WTC11 (cell line): ENCODE data around the gene MYMX. TPM values are rescaled to one million over a fixed set of nuclear protein-coding genes. Genes with fewer than 3 reads are reported as not detected.

ENCODE experiments used
- ATAC-seq: fragments of 200-7000 bp; cut with Tn5 transposase; 2 replicates; pipeline ENCODE4 v1.10.0; 2021; ENCODE audit warnings: mild to moderate bottlenecking, moderate library complexity
- CTCF ChIA-PET: fragments of 300-600 bp; sonication (Branson Sonifier 250); formaldehyde crosslinking; loops from one replicate; lab custom pipeline; 2021; ENCODE audit warnings: antibody characterized with exemption; lab: Charles Lee
- POLR2A ChIA-PET: fragments of 350-600 bp; sonication (Branson Sonifier 250); formaldehyde crosslinking; loops from one replicate; lab custom pipeline; 2021; ENCODE audit warnings: antibody characterized with exemption; lab: Charles Lee
- DNase-seq: peaks from one replicate; pipeline ENCODE4 v3.0.0; 2021; ENCODE audit warnings: low spot score
- H3K27ac Mint-ChIP-seq: 2 replicates; pipeline ENCODE4 v1.8.0; 2021; ENCODE audit warnings: mixed read lengths
- H3K27me3 Mint-ChIP-seq: 2 replicates; pipeline ENCODE4 v1.8.0; 2021; ENCODE audit warnings: low read depth, mild to moderate bottlenecking, moderate library complexity, mixed read lengths
- H3K36me3 Mint-ChIP-seq: 2 replicates; pipeline ENCODE4 v1.8.0; 2021; ENCODE audit warnings: mixed read lengths
- H3K4me1 Mint-ChIP-seq: 2 replicates; pipeline ENCODE4 v1.8.0; 2022; ENCODE audit warnings: mixed read lengths
- H3K4me3 Mint-ChIP-seq: 2 replicates; pipeline ENCODE4 v1.8.0; 2021; ENCODE audit warnings: mild to moderate bottlenecking, moderate library complexity, mixed read lengths
- H3K9me3 Mint-ChIP-seq: 2 replicates; pipeline ENCODE4 v1.8.0; 2021; ENCODE audit warnings: mixed read lengths
- ATF1 ChIP-seq: sonication (generic); formaldehyde crosslinking; IDR thresholded peaks from 2 replicates; pipeline ENCODE4 v1.8.1; 2023; ENCODE audit warnings: mild to moderate bottlenecking, moderate library complexity, missing genetic modification reagents
- ATF6 ChIP-seq: sonication (generic); formaldehyde crosslinking; IDR thresholded peaks from 2 replicates; pipeline ENCODE4 v1.8.1; 2023; ENCODE audit warnings: mild to moderate bottlenecking, missing genetic modification reagents
- CBFB ChIP-seq: sonication (generic); formaldehyde crosslinking; IDR thresholded peaks from 2 replicates; pipeline ENCODE4 v1.8.1; 2022; ENCODE audit warnings: mild to moderate bottlenecking, low read depth, missing genetic modification reagents
- CREB1 ChIP-seq: sonication (generic); formaldehyde crosslinking; IDR thresholded peaks from 2 replicates; pipeline ENCODE4 v1.8.0; 2023; ENCODE audit warnings: mild to moderate bottlenecking, missing genetic modification reagents
- IRF1 ChIP-seq: sonication (generic); formaldehyde crosslinking; IDR thresholded peaks from 2 replicates; pipeline ENCODE4 v1.8.0; 2023; ENCODE audit warnings: missing genetic modification reagents
- JAZF1 ChIP-seq: fragments of 250-450 bp; sonication (Bioruptor Pico); IDR thresholded peaks from 2 replicates; pipeline ENCODE4 v1.9.0; 2021; ENCODE audit warnings: moderate library complexity, mild to moderate bottlenecking, inconsistent platforms
- JUN ChIP-seq: sonication (generic); formaldehyde crosslinking; IDR thresholded peaks from 2 replicates; pipeline ENCODE4 v1.8.0; 2023; ENCODE audit warnings: mild to moderate bottlenecking, missing genetic modification reagents
- MXD4 ChIP-seq: fragments of 250-450 bp; sonication (Bioruptor Pico); IDR thresholded peaks from 2 replicates; pipeline ENCODE4 v1.8.0; 2021; ENCODE audit warnings: mild to moderate bottlenecking, moderate library complexity, borderline replicate concordance
- NFE2L1 ChIP-seq: sonication (generic); formaldehyde crosslinking; IDR thresholded peaks from 2 replicates; pipeline ENCODE4 v1.8.1; 2023; ENCODE audit warnings: missing genetic modification reagents
- NFYB ChIP-seq: sonication (generic); formaldehyde crosslinking; conservative IDR thresholded peaks from 2 replicates; pipeline ENCODE4 v1.8.0; 2022; ENCODE audit warnings: low read depth, missing genetic modification reagents
- OVOL2 ChIP-seq: fragments of 250-450 bp; sonication (Bioruptor Pico); IDR thresholded peaks from 2 replicates; pipeline ENCODE4 v1.9.0; 2021; ENCODE audit warnings: mild to moderate bottlenecking, borderline replicate concordance
- RORB ChIP-seq: fragments of 250-450 bp; sonication (Bioruptor Pico); IDR thresholded peaks from 2 replicates; pipeline ENCODE4 v1.9.0; 2021; ENCODE audit warnings: mild to moderate bottlenecking
- TEAD1 ChIP-seq: sonication (generic); formaldehyde crosslinking; IDR thresholded peaks from 2 replicates; pipeline ENCODE4 v1.8.0; 2022; ENCODE audit warnings: mild to moderate bottlenecking, missing genetic modification reagents
- TEAD4 ChIP-seq: sonication (generic); formaldehyde crosslinking; IDR thresholded peaks from 2 replicates; pipeline ENCODE4 v1.8.0; 2022; ENCODE audit warnings: mild to moderate bottlenecking, missing genetic modification reagents
- ZBTB43 ChIP-seq: sonication (generic); formaldehyde crosslinking; IDR thresholded peaks from 2 replicates; pipeline ENCODE4 v1.8.1; 2023; ENCODE audit warnings: mild to moderate bottlenecking, missing genetic modification reagents
- ZNF232 ChIP-seq: sonication (generic); formaldehyde crosslinking; IDR thresholded peaks from 2 replicates; pipeline ENCODE4 v1.8.0; 2022; ENCODE audit warnings: mild to moderate bottlenecking, missing genetic modification reagents
- ZNF396 ChIP-seq: fragments of 250-450 bp; sonication (Bioruptor Pico); IDR thresholded peaks from 2 replicates; pipeline ENCODE4 v1.8.0; 2021; ENCODE audit warnings: mild to moderate bottlenecking, moderate library complexity, borderline replicate concordance
- ZNF512 ChIP-seq: sonication (generic); formaldehyde crosslinking; IDR thresholded peaks from 2 replicates; pipeline ENCODE4 v1.8.1; 2022; ENCODE audit warnings: missing genetic modification reagents, borderline replicate concordance
- total RNA-seq: library from RNA; stranded (reverse); gene quantifications from 3 replicates; pipeline ENCODE4 v1.2.3, GENCODE V29; 2021
- TF ChIP-seq, protein P1 (sequence below): sonication (generic); formaldehyde crosslinking; IDR thresholded peaks from 2 replicates; pipeline ENCODE4 v1.8.0; 2022; ENCODE audit warnings: mild to moderate bottlenecking, missing genetic modification reagents
- TF ChIP-seq, protein P2 (sequence below): sonication (generic); formaldehyde crosslinking; IDR thresholded peaks from 2 replicates; pipeline ENCODE4 v1.8.1; 2023; ENCODE audit warnings: mild to moderate bottlenecking, missing genetic modification reagents, borderline replicate concordance
- TF ChIP-seq, protein P3 (sequence below): sonication (generic); formaldehyde crosslinking; conservative IDR thresholded peaks from 2 replicates; pipeline ENCODE4 v1.8.1; 2023; ENCODE audit warnings: mild to moderate bottlenecking, low read depth, missing genetic modification reagents, moderate library complexity

MYMX gene
- total RNA-seq, 1 experiment from 2014 or later: 3.9 TPM

DNA sequence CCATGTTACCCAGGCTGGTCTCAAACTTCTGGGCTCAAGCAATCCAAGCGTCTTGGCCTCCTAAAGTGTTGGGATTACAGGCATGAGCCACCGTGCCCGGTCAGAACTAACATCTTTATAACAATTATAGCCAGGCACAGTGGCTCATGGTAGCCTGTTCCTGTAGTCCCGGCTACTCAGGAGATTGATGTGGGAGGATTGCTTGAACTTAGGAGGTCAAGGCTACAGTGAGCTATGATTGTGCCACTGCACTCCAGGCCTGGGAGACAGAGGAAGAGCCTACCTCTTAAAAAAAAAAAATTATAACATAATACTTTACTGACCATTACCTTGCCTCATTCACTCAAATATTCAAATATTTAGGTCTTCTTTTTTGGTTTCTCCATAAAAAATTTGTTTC lies 16.8 kb upstream of the MYMX start (continued):
- no peak for TF ChIP-seq NFE2L1 (CRISPR knock-in tag)
- no peak for TF ChIP-seq CBFB (CRISPR knock-in tag)

DNA sequence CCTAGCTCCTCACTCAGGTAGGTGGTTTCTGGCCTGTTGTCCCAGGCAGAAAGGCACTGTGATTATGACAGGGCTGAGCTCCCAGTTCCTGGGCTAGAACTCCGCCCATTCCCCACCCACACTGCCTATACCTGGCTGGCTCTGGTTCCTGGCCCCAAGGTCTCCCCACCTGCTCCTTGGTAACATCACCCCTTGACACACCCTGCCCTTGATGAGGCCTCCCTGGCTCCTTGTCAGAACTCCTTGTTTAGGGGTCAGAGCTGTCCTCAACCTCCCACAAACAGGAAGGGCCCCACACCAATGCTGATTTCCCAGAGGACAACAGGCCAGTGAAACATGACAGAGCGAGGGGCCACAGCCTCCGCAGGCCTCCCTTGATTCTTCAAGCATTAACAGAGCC lies 15.5 kb upstream of the MYMX start:
- ChIA-PET CTCF (interaction anchor here (0.6 to 3.5 kb wide), 9 partner anchors 9 to 122 kb away, joined by 3 to 28 read pairs (median 5); no protein-coding TSS in a partner anchor), POLR2A (interaction anchor here (0.6 to 1.3 kb wide), 4 partner anchors 18 to 45 kb away, joined by 3 to 5 read pairs (median 4); partner anchors contain the start of genes HSP90AB1 and SLC29A1)
- Mint-ChIP-seq H3K36me3 (no peaks in the 10 kb centered on the region), H3K27ac (peak overlapping the region; percentile 87), H3K27me3 (no peaks in the 10 kb centered on the region; the same call in 1 of the 2 replicates), H3K4me3 (no peak overlapping the region), H3K4me1 (peaks cover 47% of the 10 kb centered on the region), H3K9me3 (no peaks in the 10 kb centered on the region)
- DNase-seq (no peak), ATAC-seq (peak; percentile 41)
- TF ChIP-seq TEAD4 (CRISPR knock-in tag): no peak
- no peak for TF ChIP-seq NFYB (CRISPR knock-in tag)
- TF ChIP-seq ATF1 (CRISPR knock-in tag): no peak
- TF ChIP-seq JAZF1 (CRISPR knock-in tag): no peak
- TF ChIP-seq TEAD1: no peak
- no peak for TF ChIP-seq MXD4 (CRISPR knock-in tag)
- no peak for TF ChIP-seq OVOL2 (CRISPR knock-in tag)
- TF ChIP-seq, protein P1, sequence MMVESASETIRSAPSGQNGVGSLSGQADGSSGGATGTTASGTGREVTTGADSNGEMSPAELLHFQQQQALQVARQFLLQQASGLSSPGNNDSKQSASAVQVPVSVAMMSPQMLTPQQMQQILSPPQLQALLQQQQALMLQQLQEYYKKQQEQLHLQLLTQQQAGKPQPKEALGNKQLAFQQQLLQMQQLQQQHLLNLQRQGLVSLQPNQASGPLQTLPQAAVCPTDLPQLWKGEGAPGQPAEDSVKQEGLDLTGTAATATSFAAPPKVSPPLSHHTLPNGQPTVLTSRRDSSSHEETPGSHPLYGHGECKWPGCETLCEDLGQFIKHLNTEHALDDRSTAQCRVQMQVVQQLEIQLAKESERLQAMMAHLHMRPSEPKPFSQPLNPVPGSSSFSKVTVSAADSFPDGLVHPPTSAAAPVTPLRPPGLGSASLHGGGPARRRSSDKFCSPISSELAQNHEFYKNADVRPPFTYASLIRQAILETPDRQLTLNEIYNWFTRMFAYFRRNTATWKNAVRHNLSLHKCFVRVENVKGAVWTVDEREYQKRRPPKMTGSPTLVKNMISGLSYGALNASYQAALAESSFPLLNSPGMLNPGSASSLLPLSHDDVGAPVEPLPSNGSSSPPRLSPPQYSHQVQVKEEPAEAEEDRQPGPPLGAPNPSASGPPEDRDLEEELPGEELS: no peak
- TF ChIP-seq ZBTB43 (CRISPR knock-in tag): no peak
- TF ChIP-seq RORB: no peak
- TF ChIP-seq ATF6 (CRISPR knock-in tag): no peak
- TF ChIP-seq ZNF232 (CRISPR knock-in tag): no peak
- TF ChIP-seq CREB1 (CRISPR knock-in tag): no peak
- TF ChIP-seq, protein P2, sequence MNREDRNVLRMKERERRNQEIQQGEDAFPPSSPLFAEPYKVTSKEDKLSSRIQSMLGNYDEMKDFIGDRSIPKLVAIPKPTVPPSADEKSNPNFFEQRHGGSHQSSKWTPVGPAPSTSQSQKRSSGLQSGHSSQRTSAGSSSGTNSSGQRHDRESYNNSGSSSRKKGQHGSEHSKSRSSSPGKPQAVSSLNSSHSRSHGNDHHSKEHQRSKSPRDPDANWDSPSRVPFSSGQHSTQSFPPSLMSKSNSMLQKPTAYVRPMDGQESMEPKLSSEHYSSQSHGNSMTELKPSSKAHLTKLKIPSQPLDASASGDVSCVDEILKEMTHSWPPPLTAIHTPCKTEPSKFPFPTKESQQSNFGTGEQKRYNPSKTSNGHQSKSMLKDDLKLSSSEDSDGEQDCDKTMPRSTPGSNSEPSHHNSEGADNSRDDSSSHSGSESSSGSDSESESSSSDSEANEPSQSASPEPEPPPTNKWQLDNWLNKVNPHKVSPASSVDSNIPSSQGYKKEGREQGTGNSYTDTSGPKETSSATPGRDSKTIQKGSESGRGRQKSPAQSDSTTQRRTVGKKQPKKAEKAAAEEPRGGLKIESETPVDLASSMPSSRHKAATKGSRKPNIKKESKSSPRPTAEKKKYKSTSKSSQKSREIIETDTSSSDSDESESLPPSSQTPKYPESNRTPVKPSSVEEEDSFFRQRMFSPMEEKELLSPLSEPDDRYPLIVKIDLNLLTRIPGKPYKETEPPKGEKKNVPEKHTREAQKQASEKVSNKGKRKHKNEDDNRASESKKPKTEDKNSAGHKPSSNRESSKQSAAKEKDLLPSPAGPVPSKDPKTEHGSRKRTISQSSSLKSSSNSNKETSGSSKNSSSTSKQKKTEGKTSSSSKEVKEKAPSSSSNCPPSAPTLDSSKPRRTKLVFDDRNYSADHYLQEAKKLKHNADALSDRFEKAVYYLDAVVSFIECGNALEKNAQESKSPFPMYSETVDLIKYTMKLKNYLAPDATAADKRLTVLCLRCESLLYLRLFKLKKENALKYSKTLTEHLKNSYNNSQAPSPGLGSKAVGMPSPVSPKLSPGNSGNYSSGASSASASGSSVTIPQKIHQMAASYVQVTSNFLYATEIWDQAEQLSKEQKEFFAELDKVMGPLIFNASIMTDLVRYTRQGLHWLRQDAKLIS: no peak
- TF ChIP-seq ZNF512 (CRISPR knock-in tag): no peak
- TF ChIP-seq, protein P3, sequence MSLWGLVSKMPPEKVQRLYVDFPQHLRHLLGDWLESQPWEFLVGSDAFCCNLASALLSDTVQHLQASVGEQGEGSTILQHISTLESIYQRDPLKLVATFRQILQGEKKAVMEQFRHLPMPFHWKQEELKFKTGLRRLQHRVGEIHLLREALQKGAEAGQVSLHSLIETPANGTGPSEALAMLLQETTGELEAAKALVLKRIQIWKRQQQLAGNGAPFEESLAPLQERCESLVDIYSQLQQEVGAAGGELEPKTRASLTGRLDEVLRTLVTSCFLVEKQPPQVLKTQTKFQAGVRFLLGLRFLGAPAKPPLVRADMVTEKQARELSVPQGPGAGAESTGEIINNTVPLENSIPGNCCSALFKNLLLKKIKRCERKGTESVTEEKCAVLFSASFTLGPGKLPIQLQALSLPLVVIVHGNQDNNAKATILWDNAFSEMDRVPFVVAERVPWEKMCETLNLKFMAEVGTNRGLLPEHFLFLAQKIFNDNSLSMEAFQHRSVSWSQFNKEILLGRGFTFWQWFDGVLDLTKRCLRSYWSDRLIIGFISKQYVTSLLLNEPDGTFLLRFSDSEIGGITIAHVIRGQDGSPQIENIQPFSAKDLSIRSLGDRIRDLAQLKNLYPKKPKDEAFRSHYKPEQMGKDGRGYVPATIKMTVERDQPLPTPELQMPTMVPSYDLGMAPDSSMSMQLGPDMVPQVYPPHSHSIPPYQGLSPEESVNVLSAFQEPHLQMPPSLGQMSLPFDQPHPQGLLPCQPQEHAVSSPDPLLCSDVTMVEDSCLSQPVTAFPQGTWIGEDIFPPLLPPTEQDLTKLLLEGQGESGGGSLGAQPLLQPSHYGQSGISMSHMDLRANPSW: no peak
- no peak for TF ChIP-seq IRF1 (CRISPR knock-in tag)
- no peak for TF ChIP-seq JUN (CRISPR knock-in tag)
- TF ChIP-seq ZNF396 (CRISPR knock-in tag): no peak
